HG02763 (cell line): Measurements from ENCODE around the gene MANSC4.
"Not testable (repeated sequence)": the region's sequence is repeated elsewhere in the genome, so short reads cannot be mapped to it uniquely, and the experiment has no call there.

Experiments
- ATAC-seq: cut with Tn5 transposase; IDR thresholded peaks from one replicate; pipeline ENCODE4 v1.9.1; 2021; ENCODE audit warnings: mild to moderate bottlenecking, moderate library complexity; ENCODE audit not compliant: unreplicated experiment

Gene MANSC4

GRCh38 chr12:27756670-27757195, 23.3 kb downstream of the MANSC4 start:
- no peak for ATAC-seq

DNA sequence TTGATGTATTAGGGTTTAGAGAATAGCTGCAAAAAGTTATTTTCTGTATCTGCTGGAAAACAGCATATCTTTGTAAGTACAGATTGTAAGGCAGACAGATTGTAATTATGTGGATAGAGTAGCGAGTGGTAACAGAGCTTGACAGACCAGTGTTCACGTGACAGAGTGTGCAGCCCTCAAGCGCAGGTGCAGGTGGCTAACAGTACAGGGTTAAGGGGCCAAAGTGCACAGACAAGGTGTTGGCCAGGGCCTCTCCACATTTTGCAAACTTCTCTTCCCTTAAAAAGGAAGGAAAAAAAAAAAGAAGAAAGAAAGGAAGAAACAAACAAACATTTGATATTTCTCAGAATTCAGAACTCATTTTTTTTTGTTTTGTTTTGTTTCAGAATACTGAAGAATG, 25.2 kb downstream of the MANSC4 start:
- ATAC-seq, result no peak

DNA sequence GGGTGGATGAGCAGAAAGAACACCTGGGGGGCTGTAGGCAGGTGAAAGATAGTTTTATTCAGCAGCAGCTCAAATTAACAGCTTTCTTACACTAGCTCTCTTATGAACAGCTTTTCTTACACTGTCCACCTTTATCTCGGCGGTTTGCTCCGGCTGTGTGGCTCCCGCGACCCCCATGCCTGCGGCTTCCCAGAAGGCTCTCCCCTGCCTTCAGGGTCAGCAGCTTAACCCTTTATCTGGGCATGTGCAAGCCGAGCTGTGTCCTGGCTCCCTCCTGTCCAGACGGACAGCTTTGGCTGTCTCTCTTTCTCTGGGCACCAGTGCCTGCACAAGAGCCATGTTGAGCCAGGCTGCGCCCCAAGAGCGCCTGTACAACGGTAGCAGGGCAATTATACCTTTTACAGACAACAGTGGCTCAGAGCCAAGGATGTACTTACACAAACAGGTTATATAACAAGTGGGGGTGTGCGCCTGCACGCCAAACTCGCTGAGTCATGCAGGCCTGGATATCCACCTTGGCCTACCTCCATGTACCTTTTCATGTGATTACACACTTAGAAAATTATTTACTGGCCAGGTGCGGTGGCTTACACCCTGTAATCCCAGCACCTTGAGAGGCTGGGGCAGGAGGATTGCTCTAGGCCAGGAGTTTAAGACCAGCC, 28.5 kb downstream of the MANSC4 start:
- ATAC-seq, result no peak

DNA sequence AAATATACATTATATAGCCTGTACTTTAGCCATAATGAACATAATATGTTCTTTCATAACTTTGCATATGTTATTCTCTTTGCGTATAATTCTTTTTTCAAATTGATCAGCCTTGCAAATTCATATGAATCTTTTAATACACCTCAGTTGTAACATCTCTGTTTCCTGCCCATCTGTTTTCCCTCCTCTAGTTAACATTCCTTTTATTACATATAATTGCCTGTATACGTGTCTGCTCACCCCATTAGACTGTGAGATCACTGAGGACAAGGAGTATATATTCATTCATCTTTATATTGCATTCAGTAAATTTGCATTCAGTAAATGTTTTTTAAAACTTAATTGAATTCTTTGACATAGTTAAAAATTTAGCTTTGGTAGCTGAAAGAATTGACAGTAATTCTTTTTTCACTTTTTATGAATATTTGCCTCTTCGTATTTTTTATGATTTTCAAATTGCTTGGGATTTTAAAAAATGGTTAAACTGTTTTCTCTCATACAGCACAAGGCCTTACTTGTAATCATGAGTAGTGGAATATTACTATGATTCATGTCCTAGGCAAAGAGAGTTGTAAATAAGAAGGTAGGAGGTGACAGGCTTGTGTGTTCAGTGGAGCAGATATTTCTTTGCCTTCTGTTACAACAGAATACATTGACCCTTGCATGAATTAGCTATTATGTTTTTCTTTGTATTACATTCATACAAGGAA, 32.8 kb downstream of the MANSC4 start:
- no peak for ATAC-seq

- not testable (repeated sequence) for ATAC-seq
Observed at GRCh38 chr12:27745734-27746133, 34.3 kb downstream of the MANSC4 start.

DNA sequence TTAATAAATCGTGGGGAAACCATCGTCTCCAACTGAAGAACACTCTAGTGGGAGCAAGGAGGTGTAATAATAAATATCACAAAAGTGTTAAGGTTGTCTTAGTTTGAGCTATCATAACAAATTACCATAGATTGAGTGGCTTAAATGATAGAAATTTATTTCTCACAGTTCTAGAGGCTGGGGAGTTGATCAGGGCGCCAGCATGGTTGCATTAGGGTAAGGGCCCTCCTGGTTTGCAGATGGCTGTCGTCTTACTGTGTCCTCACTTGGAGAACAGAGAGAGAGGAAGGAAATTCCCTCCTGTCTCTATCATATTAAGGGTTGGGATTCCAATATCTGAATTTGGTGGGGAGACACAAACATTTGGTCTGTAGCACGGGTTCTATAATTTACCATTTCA, 36.4 kb downstream of the MANSC4 start:
- no peak for ATAC-seq

GRCh38 chr12:27734321-27734720, 45.7 kb downstream of the MANSC4 start:
- ATAC-seq, result not testable (repeated sequence)

GRCh38 chr12:27733791-27734190, 46.2 kb downstream of the MANSC4 start:
- ATAC-seq, result no peak

GRCh38 chr12:27733052-27733656, 46.9 kb downstream of the MANSC4 start:
- no peak for ATAC-seq

DNA sequence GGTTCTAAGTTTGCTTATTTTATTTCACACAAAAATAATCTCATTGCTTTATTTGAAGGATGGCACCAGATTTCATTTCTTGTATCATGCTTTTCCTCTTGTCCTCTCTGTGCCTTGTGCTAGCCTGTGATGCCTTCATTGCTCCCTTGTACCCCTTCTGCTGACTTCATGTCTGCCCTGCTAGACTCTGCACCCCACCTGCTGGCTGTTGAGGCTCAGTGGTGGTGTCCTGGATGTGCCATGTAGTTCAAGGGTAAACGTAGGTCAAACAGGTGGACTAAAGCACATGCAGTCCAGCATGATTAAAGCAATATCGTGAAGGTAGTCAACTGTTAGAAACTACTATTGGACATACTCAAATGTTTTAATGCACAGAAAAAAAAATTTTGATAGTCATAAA, 47.8 kb downstream of the MANSC4 start:
- ATAC-seq, result no peak

GRCh38 chr12:27730097-27730588, 49.9 kb downstream of the MANSC4 start:
- no peak for ATAC-seq

- no peak for ATAC-seq
Observed at GRCh38 chr12:27723212-27723611, 56.8 kb downstream of the MANSC4 start.
